Inflammatory macrophage treated with lipopolysaccharide for 1 hour (primary cell): ENCODE data around the gene MRGPRG.

ENCODE experiments used
- DNase-seq, 2 donors: peaks; one replicate each; pipeline ENCODE4 v3.0.0-alpha.2; 2020 to 2022

The MRGPRG gene

DNA sequence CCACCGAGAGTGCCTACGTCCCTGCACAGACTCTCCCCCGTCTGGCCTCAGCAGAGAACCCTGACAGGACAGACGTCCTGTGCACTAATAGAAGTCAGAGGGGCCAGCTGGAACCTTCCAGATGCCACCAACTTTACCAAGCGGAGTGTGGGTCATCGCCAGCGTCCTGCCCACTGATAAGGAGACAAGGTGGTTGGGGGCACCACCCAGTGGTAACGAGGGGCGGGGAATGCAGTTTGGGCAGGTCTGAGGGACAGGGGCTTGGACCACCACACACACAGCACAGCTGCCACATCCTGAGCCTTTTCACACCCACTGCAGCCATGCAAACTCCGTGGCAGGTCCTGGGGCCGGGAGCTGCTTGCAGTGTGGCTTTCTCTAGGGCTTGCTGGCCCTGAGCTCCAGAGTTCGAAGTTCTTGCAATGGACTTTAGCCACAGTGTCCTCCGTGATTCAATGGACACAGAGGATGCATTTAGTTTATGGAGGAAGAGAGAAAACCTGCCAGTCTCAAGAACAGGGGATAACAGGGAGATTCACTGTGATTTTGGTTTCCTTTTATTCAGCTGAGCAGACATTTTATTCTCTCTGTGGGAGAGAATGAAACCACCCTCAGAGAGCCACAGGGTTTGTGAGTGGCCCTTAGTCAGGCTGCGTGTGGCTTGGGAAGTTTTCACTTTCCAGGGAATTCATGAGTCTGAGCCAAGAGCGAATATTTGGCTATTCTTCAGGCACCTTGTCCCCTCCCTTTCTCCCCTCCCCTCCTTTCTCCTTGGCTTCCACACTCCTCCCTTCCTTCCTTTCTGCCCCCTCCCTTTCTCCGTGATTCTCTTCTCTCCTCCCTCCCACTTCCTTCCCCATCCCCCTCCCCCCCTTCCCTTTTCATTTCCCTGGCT, 13.1 kb downstream of the MRGPRG start:
- no peak for DNase-seq

DNA sequence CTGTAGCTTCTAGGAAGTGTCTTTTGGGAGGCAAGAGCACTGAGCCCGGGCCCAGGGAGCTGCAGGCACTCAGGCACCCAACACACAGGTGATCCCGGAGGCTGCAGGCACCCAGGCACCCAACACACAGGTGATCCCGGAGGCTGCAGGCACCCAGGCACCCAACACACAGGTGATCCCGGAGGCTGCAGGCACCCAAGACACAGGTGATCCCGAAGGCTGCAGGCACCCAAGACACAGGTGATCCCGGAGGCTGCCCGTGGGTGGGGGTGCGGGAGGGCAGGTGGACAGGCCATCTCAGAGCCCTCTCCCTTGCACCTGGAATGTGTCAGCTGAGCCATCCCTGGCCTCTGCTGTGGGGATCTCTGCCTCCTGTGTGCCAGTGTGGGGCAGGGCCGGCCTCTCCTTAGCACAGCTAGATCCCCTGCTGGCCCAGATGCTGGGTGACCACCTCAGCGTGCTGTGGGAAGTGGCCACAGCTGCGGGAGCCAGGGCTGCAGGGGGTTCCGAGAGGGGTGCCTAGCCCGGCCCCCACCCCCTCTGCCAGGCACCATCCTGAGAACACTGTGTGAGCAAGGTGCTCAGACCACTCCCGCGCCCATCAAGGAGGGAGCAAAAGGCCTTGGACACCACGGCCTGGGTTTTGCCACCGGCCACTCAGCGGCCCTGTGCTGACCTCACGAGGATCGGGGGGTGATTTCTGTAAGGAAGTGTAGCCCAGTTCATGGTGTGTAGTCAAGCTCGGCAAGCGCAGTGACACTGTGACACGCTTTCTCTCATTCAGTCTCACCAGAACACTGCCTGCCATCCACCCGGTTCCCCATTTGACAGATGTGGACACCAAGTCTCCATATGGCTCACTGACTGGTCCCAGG, 14.2 kb downstream of the MRGPRG start:
- no peak for DNase-seq

DNA sequence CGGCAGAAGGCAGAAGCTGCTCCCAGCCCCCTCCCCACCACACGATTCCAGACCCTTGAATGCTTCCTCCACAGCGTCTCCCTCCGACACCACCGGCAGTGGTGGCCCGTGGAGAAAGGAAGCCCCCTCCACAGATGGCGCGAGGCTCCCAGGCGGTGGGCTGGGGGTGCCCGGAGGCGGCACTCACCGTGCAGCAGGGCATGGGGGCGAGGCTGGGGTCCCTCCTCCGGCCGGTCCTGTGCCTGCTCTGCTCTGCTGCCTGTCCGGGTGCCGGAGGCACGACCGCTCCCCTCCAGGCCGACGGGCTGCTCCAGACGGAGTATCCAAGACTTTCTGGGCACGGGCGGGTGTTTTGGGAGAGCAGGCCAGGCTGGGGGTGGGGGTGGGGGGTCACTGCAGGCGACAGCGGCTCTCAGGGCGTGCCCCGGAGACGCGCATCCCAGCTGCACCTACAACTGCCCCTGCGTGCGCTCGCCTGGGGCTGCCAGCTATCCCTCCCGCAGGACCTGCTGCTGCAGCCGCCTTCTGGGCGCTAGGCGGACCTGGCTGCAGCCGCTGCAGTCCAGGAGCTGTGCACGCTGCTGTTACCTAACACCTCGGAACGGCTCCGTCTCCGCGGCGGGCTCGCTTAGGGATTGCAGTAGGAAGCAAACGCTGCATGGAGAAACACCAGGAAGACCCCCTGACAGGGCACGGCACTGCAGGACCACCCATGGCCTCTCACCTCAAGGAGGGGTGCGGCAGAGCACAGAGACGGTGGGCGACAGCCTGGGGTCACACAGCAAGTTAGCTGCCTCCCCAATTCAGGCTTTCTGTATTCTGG, 15.2 kb downstream of the MRGPRG start:
- no peak for DNase-seq

DNA sequence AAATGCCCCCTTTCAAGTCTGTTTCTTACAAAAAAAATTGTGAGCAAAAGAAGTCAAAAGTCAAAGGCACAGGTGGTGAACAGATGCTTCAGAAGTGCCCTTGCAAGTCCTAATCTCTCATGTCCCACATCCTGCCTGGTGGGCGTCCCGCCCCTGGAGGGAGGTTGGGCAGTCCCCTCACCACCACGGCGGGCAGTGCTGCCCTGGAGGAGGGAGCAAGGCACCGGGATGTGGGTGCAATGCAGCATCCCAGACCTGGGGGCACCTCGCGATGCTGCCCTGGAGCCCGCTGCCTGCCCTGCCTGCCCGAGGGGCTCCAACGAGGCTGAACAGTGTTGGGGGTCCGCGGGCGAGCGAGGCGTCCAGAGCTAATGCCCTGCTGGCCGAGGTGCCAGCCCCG, 15.9 kb downstream of the MRGPRG start:
- no peak for DNase-seq

DNA sequence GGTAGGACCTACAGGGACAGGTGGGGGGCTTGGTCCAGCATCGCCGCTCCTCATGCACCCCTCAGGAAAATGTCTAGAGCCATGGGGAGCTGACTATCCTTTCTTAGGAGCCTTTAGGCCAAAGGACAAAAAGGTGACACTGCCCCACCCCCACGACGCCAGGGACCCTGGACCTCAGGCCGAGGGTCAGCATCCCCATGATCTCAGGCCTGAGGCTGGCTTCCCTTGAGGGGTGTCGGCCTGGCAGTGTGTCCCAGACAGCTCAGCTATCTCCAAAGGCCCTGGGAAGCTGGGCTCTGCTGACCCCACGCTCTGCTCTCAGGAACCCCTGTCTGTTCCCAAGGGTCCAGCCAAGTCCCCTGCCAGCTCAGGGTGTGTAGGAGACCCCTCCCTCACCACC, 16.3 kb downstream of the MRGPRG start:
- DNase-seq, result no peak

DNA sequence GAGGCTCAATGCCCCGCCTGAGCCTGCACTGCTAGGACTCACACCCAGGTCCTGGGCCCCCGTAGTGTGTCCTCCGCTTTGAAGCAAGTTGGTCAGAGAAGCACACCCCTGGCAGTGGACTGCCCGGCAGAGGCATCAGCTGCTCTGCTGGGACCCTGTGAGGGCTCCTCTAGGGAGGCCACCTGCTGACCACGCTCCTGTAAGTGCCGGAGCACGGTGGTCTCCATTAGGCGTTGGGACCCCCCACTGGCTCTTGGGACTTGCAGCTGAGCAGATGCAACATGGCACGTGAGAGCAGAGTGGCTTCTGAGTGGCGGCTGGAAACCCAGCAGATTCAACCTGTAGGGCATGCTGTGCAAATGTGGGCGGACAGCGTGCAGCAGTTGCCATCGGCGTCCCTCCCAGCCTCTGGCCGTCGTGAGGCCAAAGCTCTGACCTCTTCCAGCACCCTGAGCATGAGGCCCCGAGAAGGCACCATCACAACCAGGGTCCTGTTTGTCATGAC, 16.9 kb downstream of the MRGPRG start:
- DNase-seq, result no peak

DNA sequence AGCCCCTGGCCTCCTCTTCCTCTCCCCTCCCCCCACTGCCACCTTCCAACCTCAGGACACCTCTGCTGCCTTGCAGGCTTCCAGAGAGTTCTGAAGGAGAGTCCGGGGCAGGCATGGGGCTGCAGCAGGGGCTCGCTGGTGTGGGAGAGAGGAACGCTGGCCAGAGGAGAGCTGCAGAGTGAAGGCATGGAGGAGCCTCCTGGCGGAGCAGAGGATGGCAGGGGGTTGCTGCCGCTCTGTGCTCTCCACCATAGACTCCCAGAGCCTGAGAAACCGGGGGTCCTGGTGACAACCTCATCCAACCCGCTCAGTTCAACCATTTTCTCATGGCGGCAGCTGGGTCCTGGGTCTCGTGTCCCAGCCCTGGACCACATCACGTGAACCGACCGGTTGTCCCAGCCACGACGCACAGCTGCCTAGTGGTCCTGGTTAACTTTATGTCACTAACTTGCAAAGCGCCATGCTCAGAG, 17.5 kb downstream of the MRGPRG start:
- no peak for DNase-seq

DNA sequence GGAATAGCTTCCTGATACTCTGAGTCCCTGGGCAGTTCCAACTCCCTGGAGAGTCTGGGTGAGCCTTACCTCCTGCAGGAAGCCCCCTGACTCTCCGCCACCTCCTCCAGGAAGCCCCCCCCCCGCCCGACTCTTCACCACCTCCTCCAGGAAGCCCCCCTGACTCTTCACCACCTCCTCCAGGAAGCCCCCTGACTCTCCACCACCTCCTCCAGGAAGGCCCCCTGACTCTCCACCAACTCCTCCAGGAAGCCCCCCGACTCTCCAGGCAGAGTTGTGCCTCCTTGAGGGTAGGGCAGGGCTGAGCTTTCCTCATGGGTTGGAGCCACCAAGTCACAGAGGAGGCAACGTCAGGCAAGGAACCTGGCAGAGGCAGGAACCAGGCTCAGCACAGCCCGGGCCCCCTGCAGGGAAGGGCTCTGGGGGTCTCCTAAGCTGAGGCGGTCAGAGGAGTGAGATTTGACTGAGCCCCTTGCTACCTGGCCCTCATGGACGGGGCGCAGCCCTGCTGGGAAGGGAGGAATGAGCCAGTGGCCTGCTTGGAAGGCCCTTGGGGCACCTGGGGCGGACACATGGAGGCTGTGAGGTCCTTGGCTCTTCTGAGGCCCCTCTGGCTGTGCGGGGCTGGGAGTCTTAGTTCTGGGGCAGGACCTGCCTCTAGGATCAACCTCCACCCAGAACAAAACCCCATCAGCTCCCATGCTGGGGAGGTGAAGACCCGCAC, 18.1 kb downstream of the MRGPRG start:
- no peak for DNase-seq

DNA sequence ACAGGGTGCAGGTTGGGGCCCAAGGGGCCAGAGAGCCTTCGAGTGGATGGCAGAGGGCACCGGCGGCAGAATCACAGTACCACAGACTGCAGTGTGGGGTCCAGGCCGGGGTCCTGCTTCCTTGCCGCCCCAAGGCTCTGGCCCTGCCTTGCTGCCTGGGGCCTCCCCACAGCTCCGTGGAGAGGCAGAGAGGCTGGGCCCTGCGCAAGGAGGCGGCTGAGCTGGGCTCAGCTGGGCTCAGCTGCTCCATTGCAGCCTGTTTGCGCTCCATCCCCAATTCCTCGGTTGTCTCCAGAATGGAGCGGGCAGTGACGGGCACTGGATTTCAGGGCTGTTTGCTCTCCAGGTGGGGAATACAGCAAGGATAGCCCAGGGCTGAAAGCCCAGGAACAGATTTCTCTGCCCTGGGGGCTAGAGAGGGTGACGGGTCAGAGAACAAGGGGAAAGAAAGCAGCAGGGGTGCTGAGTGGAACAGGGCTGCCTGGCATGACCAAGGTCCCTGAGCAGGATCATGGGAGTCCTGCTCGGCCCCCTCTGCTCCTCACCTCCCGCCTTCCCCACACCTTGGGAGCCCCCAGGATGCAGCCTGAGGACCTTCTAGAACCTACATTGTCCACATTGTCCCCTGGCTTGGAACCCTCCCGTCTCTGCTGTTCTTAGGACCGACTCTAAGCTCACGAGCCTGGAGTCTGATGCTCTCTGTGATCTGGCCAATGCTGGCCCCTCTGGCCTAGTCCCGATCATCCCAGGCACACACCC, 18.9 kb downstream of the MRGPRG start:
- DNase-seq, result no peak

DNA sequence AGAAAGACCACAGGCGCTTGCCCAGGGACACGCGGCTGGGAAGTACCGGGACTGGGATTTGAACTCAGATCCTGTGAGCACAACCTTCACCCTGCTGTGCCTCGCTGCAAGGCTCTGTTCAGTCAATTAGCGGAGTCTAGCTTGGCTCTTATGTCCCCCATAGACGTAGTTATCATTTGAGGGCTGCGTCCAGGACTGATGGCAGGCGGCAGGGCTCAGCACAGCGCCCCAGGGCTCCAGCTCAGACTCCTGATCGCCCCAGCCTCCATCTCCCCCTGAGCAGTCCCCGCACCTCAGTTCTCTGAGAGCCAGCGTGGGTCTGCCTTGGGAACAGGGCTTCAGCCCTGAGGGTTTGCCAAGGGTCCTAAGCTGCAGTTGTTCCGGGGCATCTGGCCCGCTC, 19.8 kb downstream of the MRGPRG start:
- no peak for DNase-seq

DNA sequence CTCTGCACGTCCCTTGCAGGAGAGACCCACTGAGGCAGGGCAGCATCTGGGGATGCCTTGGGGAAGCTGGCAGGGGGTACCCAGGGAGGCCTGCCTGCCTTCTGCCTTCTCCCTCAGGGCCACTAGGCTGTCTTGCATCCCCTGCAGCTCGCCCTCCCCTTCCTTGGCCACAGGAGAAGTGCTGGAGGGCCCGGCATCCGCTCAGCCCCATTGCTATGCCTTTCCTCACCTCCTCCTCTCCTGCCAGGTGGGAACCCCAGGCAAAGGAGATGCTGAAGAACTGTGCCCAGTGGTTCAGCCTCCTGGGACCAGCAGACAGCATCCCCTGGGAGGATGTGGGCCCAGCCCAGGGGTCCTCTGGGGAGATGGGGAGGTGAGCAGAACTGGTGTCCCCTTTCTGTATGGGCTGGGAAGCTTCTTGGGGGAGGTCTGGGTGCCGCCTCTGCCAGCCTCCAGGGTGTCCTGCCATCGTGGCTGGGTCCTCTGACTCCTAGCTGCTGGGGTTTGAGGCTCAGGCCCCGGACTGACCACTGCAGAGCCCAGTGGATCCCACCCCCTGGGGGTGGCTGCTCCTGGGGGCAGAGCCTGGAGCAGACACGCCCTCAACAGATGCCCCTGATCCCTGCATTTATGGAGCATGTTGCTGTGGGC, 20.6 kb downstream of the MRGPRG start:
- DNase-seq, result no peak

DNA sequence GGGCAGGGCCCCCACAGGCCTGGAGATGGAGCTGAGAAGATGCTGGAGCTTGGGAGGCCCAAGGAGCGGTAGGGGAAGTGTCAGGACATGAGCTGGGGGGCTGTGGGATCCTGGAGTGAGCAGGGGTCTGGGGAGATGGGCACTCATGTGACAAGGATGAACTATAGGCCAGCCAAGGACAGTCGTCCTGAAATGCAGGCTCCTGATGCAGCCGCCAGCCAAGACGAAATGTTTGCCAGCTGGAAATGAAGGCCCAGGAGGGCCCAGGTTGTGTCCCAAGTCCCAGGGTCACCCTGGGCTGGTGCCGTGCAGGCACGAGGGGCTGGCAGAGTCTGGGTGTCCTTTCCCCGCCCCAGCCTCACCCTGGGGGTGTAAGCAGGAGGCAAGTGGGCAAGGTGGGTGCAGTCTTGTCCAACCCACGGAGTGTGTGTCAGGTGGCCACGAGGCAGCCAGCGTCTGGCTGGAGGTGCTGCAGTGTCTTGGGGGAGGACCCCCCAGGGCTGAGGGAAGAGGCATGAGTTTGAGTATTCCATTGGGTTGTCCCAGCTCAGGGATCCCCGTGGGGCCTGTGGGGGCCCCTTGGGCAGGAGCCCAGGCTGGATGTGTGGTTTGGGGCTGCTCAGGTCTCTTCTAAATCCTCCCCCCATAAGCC, 21.4 kb downstream of the MRGPRG start:
- DNase-seq, result no peak

DNA sequence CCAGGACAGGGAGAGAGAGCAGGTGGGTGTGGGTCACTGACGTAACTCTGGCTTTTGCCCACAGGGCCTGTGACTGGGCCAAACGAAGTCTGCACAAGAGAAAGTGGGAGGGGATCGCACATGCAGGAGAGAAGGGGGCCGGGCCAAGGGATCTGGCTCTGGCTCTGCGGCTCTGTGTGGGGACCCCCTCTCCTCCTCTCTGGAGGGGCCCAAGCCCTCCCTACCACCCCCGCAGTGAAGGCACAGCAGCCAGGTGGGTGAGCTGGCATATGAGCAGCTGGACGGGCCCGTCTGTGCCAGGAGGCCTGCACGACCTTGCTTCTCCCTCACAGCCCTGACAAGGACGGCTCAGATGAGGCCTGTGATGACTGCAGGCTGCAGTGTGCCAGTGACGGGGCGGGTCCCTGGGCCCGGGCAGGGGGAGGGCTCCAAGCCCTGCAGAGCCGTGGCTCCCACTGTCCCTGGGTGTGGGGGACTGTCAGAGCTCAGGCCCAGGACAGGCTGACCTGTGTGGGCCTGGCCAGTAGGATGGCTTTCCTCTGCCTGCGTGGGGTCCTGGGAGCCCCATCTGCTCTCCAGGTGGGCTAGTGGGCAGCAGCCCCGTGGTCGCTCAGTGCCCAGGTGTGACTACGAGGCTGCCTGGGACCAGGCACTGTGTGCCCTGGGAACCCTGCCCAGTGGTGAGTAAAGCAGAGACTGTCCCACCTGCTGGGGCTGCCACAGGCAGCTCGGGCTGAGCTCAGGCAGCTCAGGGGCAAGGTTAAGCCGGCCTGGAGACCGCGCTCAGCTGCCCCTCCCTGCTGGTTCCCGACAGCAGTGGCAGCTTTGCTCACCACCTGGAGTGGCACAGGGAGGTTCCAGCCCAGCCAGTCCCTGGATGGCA, 22.2 kb downstream of the MRGPRG start:
- DNase-seq, result no peak

DNA sequence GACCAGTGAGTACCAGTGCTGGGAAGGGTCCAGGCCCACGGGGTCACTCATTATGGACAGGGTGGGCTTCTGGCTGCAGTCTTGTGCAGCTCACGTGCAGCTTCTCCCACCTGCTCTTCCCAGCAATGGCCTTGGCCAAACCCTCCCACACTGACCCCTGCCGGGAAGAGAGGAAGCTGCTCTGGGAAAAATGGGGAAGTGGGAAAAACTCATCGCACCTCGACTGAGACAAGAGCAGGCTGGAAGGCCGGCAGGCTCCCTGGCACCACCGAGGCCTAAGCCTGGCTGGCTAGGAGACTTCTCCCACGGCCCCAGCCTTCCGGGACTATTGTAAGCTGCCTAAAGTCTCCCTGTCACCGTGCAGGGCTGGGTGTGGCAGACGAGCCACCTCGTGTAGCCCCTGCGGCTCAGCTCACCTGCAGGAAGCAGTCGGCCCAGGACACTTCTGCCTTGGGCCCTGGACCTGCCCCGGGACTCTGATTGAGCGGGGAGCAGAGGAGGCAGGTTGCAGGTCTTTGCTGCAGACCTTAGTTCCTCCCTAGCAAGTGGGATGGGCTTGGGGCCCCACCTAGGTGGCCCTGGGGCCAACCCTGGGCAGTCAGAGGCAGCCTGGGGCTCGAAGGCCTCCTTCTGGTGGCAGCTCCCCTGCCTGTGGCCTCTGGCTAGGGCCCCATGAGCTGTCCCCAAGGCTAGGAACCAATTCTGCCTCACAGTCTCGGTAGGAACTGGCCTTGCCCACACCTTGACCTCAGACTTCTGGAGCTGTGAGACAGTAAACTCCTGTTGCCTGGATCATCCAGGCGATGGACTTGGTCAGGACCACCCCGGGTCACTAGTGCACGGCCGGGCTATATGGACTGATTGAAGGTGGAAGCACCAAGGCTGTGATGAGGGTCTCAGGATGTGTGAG, 23.1 kb downstream of the MRGPRG start:
- peak; percentile 37 to 59 for DNase-seq

DNA sequence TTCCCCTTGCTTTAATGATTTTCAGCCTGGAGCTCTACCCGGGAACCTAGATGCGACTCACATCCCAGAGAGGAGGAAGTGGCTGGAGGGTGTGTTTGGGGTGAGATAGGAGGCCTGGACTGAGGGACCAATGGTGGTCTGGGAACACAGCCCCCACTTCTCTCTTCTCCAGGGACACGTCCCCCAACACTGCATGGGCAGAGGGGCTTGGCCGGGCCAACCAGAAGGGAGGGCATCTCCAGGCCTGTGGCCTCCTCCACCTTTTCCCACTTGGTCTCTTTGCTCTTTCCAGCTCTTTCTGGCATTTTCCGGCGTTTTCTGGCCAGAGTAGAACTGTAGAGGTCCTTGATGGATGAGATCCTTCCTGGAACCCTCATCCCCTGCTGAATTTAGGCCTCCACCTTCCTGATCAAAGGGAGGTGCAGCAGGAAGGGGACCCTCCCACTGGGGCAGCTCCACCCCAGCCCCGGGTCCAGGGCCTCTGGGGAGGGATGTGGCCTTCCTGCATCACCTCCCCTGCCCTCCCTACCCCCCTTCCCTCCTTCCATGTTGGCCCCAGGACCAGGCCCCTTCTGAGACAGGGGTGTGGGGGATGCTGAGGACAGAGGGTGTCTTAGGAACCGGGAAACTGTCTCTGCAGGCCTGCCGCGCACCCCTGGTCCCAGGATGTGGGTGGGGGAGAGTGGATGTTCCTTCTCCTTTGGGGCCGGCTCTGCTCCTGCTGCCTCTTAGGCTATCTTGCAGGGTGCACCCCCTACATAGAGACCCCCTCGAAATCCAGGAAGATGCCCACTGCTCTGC, 24.4 kb downstream of the MRGPRG start:
- no peak for DNase-seq

DNA sequence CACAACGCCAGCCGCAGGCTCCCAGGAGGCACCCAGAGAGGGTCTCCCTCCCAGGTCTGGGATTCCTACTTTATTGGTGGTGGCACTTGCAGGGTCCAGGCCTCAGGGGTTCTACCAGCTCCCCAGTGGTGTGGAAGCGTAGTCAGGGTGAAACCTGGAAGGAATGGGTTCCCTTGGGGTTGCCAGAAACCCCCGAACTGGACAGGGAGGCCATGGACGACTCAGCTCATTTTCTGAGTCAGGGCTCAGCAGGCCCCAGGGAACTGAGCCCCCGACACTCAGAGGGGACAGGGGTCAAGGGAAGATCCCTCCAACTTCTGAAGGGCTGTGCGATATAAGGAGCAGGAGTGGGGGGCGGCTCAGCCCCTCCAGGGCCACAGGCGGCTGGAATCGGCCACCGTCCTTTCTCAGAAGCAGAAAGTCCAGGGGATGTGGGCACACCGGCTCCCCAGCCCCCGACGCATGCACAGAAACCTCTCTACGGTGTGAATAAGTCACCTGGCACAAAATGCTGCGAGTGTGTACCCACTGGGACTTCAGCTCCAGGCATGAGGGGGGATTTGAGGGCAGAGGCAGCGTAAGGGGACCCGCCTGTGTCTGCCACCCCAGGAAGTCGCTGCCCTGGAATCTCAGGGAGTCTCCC, 25.1 kb downstream of the MRGPRG start:
- DNase-seq, result no peak
